ENCODE data around the gene UCKL1.

- TF ChIP-seq BHLHE40 (IDR thresholded peaks at IDR 0.05; ENCODE audit: borderline replicate concordance), result no peak
- TF ChIP-seq FOXK2 (IDR thresholded peaks at IDR 0.05), result no peak
- no peak for TF ChIP-seq CTBP1 (IDR thresholded peaks at IDR 0.05; ENCODE audit: borderline replicate concordance)
- no peak for TF ChIP-seq SP1 (IDR thresholded peaks at IDR 0.05)
- TF ChIP-seq ELF4 (IDR thresholded peaks at IDR 0.05), result no peak
- no peak for TF ChIP-seq SUZ12 (IDR thresholded peaks at IDR 0.05)
- TF ChIP-seq HDGF (IDR thresholded peaks at IDR 0.05; ENCODE audit: borderline replicate concordance), result no peak
- TF ChIP-seq NFRKB (IDR thresholded peaks at IDR 0.05), result no peak
- TF ChIP-seq ARNT (IDR thresholded peaks at IDR 0.05), result no peak
- no peak for TF ChIP-seq FOXM1 (IDR thresholded peaks at IDR 0.05; ENCODE audit: borderline replicate concordance)
- TF ChIP-seq PKNOX1 (IDR thresholded peaks at IDR 0.05), result no peak
- TF ChIP-seq FOXA1 (IDR thresholded peaks at IDR 0.05), result no peak
Measured at GRCh38 chr20:63929071-63929470, 27.1 kb downstream of the UCKL1 start.
